SH-SY5Y (cell line): ENCODE results near the gene HAPLN3.

Experiments
- GATA2 ChIP-seq: IDR thresholded peaks from 2 replicates; pipeline ENCODE4 v1.6.1; 2011; ENCODE audit warnings: mild to moderate bottlenecking, low read depth, low read length
- GATA3 ChIP-seq: IDR thresholded peaks from 2 replicates; pipeline ENCODE4 v1.6.1; 2011; ENCODE audit warnings: low read depth, mild to moderate bottlenecking, low read length, moderate library complexity

The HAPLN3 gene

GRCh38 chr15:88894819-88895767, at the start of gene HAPLN3:
Gene HAPLN3 (minus strand): TSS chr15:88895544. CDS start chr15:88887298, 8,246 bp downstream.
- TF ChIP-seq GATA3 (no peak), GATA2 (no peak)

- no peak for TF ChIP-seq GATA2
- no peak for TF ChIP-seq GATA3
Measured at GRCh38 chr15:88940110-88940675, 44.8 kb upstream of the HAPLN3 start.

- TF ChIP-seq GATA2 (no peak), GATA3 (no peak)
Measured at GRCh38 chr15:88939486-88939806, 44.1 kb upstream of the HAPLN3 start.

- TF ChIP-seq GATA3 (no peak), GATA2 (no peak)
Measured at GRCh38 chr15:88938802-88939485, 43.6 kb upstream of the HAPLN3 start.

- TF ChIP-seq GATA2, result no peak
- TF ChIP-seq GATA3, result no peak
Measured at GRCh38 chr15:88932875-88933330, 37.6 kb upstream of the HAPLN3 start.

- TF ChIP-seq GATA3 (no peak), GATA2 (no peak)
Measured at GRCh38 chr15:88932271-88932874, 37.0 kb upstream of the HAPLN3 start.

GRCh38 chr15:88930579-88930978, 35.2 kb upstream of the HAPLN3 start:
- no peak for TF ChIP-seq GATA3
- TF ChIP-seq GATA2, result no peak

GRCh38 chr15:88920186-88920891, 25.0 kb upstream of the HAPLN3 start:
- TF ChIP-seq GATA2 (no peak), GATA3 (no peak)

GRCh38 chr15:88918738-88919137, 23.4 kb upstream of the HAPLN3 start:
- TF ChIP-seq GATA3 (no peak), GATA2 (no peak)

- TF ChIP-seq GATA3, result no peak
- TF ChIP-seq GATA2, result no peak
Measured at GRCh38 chr15:88917760-88918159, 22.4 kb upstream of the HAPLN3 start.

- no peak for TF ChIP-seq GATA3
- no peak for TF ChIP-seq GATA2
Measured at GRCh38 chr15:88915354-88915753, 20.0 kb upstream of the HAPLN3 start.

GRCh38 chr15:88913850-88914169, 18.5 kb upstream of the HAPLN3 start:
- no peak for TF ChIP-seq GATA2
- no peak for TF ChIP-seq GATA3

- TF ChIP-seq GATA2 (no peak), GATA3 (no peak)
Measured at GRCh38 chr15:88913017-88913849, 17.9 kb upstream of the HAPLN3 start, which contains the start of gene MFGE8. Gene MFGE8 (minus strand): TSS chr15:88913379. CDS start chr15:88913319, 60 bp downstream.

GRCh38 chr15:88912500-88912921, 17.2 kb upstream of the HAPLN3 start:
- TF ChIP-seq GATA3 (no peak), GATA2 (no peak)

- no peak for TF ChIP-seq GATA3
- TF ChIP-seq GATA2, result no peak
Measured at GRCh38 chr15:88911766-88912118, 16.4 kb upstream of the HAPLN3 start.
